ENCODE data around the gene ANK2.
"Not testable (repeated sequence)": the region's sequence is repeated elsewhere in the genome, so short reads cannot be mapped to it uniquely, and the experiment has no call there.

ANK2 gene

DNA sequence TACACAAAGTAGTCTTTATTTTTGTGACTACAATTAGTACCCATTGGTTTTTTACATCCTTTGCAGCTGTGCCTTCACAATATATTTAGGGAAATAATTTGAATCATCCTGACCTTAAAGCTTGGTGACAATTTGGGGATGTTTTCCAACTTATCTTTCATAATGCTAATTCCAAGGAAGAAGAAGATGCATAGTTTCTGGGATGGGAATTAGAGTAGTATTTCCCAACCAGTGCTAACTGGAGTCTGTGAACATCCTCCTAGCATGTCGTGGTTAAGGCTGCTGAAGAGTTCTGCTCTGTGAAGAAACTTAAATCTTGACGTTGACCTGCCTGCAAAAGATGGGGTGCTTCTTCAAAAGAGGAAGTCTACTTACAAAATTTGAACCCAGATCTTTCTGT lies 173.5 kb downstream of the ANK2 start:
- no peak for DNase-seq

- DNase-seq = no peak
Measured at GRCh38 chr4:113232194-113232593, 182.7 kb downstream of the ANK2 start.

GRCh38 chr4:113236916-113237315 lies 187.5 kb downstream of the ANK2 start:
- no peak for DNase-seq

GRCh38 chr4:113243312-113243711 lies 193.9 kb downstream of the ANK2 start:
- no peak for DNase-seq

DNA sequence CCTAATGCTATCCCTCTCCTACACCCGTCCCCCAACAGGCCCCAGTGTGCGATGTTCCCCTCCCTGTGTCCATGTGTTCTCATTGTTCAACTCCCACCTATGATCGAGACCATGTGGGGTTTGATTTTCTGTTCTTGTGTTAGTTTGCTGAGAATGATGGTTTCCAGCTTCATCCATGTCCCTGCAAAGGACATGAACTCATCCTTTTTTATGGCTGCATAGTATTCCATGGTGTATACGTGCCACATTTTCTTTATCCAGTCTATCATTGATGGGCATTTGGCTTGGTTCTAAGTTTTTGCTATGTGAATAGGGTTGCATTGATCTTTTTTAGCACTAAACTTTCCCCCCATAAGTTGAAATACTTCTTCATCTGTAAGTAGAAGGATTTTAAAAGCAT lies 195.3 kb downstream of the ANK2 start:
- not testable (repeated sequence) for DNase-seq

DNA sequence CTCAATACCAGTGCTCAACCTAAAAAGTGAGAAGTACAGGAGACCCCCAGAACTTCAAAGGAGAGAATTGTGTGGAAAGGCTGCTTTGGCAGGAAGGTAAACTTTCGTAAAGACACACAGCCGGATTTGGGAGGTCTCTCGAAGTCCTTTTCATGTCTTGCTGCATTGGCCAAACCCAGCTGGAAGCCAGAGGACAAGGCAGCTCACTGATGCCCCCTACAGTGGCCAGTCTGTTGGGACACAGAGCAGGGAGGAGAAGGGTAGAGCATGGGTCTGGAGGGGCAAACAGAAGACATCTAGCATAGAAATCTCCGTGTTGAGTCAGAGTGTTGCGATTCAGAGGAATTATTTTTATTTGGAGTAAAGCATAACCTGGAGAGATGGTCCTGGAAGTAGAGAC lies 198.9 kb downstream of the ANK2 start:
- no peak for DNase-seq

DNA sequence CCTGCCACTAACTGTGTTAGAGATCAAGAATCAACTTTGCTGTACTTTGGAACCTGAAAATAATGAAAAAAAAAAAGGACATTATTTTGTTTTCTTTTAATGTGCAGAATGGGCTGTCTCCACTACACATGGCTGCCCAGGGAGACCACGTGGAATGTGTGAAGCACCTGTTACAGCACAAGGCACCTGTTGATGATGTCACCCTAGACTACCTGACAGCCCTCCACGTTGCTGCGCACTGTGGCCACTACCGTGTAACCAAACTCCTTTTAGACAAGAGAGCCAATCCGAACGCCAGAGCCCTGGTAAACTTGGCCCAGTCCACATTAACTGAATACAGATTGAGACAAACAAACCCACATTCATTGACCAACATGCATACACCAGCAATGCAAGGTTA lies 206.2 kb downstream of the ANK2 start:
- no peak for DNase-seq

- no peak for DNase-seq
Measured at GRCh38 chr4:113256946-113257345, 207.5 kb downstream of the ANK2 start.

- no peak for DNase-seq
Measured at GRCh38 chr4:113260688-113261087, 211.2 kb downstream of the ANK2 start.

GRCh38 chr4:113263274-113263673 lies 213.8 kb downstream of the ANK2 start:
- no peak for DNase-seq

DNA sequence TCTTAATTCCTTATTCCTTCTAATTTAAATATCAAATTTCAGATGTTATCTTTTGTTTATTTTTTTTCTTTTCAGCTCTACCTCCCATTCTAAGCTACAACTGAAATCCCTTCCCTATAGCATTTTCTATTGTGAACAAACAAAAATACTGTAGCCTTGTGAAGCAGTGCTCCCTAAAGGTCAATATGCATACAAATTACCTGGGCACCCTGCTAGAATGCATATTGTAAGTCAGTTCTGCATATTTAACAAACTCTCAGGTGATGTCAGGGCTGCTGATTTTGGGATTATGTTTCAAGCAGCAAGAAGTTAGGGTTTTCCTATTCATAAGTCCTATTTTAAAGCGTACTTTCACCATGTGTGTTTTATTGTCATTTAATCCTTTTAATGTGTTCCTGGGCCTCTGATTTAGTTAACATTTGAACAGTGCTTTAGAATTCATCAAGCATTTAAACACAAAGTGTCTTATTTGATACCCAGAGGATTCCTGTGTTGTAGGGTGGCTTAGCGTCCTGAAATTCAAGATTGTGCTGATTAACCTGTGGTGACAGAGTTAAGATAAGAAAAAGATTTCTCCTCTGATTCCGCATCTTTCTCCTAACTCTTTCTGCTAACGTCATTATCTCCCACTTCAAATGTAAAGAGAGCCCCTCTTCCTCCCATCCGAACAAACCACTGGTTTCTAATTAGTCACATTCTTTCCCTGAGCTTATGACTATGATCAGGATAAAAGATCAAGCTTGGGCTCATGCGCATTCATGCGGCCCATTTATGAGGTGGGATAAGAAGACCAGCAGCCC lies 221.3 kb downstream of the ANK2 start:
- DNase-seq = no peak

- DNase-seq = no peak
Measured at GRCh38 chr4:113272523-113272922, 223.1 kb downstream of the ANK2 start.

- no peak for DNase-seq
Measured at GRCh38 chr4:113273721-113274220, 224.3 kb downstream of the ANK2 start.

DNA sequence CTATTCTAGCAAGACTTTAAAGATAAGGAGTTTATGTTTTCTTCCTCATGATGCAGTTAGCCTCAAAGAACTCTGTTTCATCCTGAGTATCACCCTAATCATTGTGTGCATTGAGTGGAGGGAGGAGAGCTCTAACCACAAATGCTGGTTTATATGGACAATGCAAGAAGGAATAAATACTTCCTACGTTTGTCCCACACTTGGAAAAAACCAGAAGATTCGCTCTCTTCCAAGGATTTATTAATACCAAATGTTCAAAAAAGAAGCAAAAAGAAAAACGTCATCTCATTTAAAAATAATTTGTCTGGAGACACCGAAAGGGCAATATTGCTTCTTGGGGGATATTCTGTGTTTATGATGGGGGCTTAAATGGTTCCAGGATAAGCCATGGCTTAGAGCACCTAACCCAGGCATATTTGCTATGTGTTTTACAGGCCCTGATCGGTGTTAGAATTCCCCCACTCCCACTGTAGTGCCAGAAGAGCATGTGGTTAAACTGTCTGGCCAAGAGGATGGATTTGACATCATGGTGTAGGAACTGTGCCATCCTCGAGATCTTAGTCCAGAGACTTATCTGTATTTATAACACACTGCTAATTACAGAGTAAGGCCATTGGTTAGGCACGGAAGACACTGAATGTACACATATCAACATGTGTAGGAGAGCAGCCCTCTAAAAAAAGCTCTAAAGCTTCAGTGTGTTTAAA lies 227.2 kb downstream of the ANK2 start:
- no peak for DNase-seq

- DNase-seq = peak; percentile 57
Measured at GRCh38 chr4:113278324-113278934, 229.0 kb downstream of the ANK2 start.

- no peak for DNase-seq
Measured at GRCh38 chr4:113285501-113285900, 236.0 kb downstream of the ANK2 start.

DNA sequence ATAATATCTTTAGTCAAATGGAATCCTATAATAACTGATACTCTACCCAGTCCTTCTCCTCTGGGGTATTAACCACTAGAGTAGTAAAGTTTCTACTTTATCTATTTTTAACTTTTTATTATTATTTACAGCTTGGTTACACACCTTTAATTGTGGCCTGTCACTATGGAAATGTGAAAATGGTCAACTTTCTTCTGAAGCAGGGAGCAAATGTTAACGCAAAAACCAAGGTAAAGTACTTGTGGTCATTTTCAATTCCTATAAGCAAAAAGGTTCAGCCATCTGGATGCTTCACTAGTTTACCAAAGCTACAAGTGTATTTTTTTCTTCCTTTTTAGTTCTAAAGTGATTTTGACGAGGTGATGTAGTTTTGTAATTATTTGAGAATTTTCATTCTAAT lies 238.8 kb downstream of the ANK2 start:
- no peak for DNase-seq

DNA sequence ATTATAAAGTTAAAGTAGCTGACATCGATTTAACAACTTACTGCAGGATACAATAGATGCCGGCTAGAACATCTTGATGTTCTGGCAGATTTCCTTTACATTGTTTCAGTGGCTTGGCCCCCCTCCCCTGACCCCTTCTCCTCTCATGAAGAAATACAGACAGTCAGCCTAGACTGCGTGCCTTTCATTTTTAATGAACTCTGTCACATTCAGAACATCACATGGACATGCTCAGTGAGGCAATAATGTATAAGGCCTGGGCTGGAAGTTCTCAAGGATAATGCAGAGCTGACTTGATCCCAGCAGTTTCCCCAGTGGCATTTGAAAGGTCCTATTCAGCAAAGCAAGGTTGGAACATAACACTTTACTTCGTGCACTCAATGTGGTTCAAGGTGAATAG lies 239.2 kb downstream of the ANK2 start:
- no peak for DNase-seq

DNA sequence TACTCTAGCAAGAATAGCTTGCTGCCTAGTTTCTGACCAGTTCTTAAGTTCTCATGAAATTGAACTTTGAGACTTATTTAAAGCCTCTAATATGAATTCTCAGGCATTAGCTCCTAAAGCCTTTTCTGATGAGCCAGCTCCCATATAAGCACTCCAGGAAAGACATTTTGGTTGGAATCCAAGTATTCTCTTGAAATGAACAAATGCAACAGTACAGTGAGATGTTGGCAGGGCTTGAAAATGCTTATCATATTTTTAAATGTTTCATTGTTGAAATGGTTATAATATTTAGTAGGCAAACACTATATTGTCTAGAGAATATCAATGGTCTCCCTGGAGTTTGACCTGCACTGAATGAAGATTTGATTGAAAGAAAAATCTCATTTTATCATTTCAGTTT lies 240.3 kb downstream of the ANK2 start:
- no peak for DNase-seq

- no peak for DNase-seq
Measured at GRCh38 chr4:113290666-113291065, 241.2 kb downstream of the ANK2 start.

DNA sequence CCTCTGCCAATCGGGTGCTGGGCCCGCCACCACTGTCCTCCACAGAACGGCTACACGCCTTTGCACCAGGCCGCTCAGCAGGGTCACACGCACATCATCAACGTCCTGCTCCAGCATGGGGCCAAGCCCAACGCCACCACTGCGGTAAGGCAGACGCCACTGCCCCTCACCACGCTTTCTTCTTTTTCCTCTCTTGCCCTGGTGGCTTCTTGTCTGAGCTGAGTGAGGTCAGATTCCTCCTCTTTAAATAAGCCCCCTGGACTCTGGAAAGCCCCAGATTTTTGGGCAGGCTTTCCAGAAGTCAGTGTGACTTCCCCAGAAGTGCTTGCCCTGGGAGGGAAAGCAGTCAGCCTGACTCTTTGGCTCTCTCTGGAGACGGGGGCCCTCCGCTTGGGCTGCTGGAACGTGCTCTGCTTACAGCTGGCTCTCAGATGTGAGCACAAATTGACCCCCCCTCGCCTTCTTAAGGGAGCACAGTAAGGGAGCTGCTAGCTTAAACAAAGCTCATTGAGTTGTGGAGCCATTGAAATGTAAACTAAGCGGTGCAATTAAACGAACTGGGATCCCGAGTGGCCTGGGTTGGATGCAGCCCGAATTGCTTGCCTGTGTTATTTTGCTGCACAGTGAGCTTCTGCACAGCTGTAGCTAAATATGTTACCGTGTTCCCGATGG lies 243.1 kb downstream of the ANK2 start:
- no peak for DNase-seq

DNA sequence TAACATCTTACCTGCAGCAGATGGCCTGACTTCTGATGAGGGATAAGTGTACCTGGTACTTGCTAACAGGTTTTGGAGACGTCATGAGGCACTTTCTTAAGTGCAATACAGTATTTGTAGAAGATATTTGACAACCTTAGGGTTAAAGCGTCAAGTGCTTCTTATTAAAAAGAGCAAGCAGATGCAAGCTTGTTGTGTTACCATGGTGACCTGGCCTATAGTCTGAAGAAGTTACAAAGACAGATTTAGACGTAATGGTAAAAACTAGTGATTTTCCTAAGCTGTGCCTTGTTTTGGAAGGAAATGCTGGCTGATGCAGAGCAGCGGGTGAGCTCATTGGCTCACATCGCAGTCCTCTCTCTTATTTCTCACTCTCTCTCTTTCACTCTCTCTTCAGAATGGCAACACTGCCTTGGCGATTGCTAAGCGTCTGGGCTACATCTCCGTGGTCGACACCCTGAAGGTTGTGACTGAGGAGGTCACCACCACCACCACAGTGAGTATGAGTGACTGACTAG lies 243.6 kb downstream of the ANK2 start:
- DNase-seq = no peak

DNA sequence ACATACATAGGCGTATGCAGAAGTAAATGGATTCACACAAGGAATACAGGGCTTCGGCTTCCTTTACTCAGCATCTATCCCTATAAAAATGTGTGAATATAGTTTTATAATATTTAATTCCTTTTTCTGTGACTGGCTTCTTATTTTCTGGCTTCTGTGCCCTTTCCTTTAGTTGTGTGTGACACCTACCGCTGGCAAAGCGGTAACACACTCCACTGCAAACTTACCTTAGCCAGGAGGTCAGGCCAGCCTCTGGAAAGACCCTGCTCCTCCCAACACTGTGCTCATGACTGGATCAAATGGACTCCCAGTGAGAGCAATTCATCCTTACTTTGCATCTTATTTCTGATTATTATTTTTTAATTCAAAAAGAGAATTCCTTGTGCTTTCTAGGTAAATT lies 244.2 kb downstream of the ANK2 start:
- DNase-seq = no peak

Data from inflammatory macrophage treated with lipopolysaccharide for 4 hours (primary cell).